Ovary (tissue), 9 donors: ENCODE measurements around the gene GABBR1. TPM values are rescaled to one million over a fixed set of nuclear protein-coding genes. Genes with fewer than 3 reads are reported as not detected.
A peak's percentile ranks its signal among the peaks of the same experiment; 100 is the strongest.

Source experiments
- DNase-seq, 5 donors: peaks; one replicate each; pipeline ENCODE4 v3.0.0-alpha.2; 2019 to 2020
- H3K27ac ChIP-seq, 2 donors: fragments of 200-600 bp; one replicate each; pipeline versions ENCODE4 v1.5.1 to v1.8.0; 2019 to 2022
- H3K27me3 ChIP-seq: fragments of 200-600 bp; one replicate; pipeline ENCODE4 v1.8.0; 2022
- H3K36me3 ChIP-seq: fragments of 200-600 bp; sonication (generic); one replicate; pipeline ENCODE4 v1.5.1; 2019
- H3K4me1 ChIP-seq: one replicate; pipeline ENCODE4 v1.8.1; 2013; ENCODE audit warnings: mild to moderate bottlenecking, moderate library complexity; ENCODE audit not compliant: insufficient read depth
- H3K4me3 ChIP-seq: fragments of 200-600 bp; sonication (generic); one replicate; pipeline ENCODE4 v1.5.1; 2017
- H3K9me3 ChIP-seq, 2 donors: fragments of 200-600 bp in 1 of 2; sonication (generic) in 1 of 2; one replicate each; pipeline versions ENCODE4 v1.5.1 to v1.8.1; 2013 to 2019; ENCODE audit warnings: mild to moderate bottlenecking in 1 of 2, moderate library complexity in 1 of 2
- CTCF ChIP-seq, 3 donors: fragments of 450-650 bp in 2 of 3; fragments of 200-600 bp in 1 of 3; IDR thresholded peaks; one replicate each; pipeline versions ENCODE4 v1.5.1 to v1.8.0; 2016 to 2022; ENCODE audit warnings: antibody characterized with exemption in 3 of 3, mild to moderate bottlenecking in 1 of 3
- EP300 ChIP-seq: sonication (generic); formaldehyde crosslinking; IDR thresholded peaks from one replicate; pipeline ENCODE4 v1.6.1; 2017; ENCODE audit warnings: antibody characterized with exemption
- POLR2A ChIP-seq: fragments of 450-650 bp; IDR thresholded peaks from one replicate; pipeline ENCODE4 v1.6.1; 2017; ENCODE audit warnings: antibody characterized with exemption, mild to moderate bottlenecking, moderate library complexity
- WGBS, 3 donors: extraction: QIAGEN DNeasy Blood & Tissue Kit in 1 of 3; methylation state at CpG; one replicate each; pipeline versions ENCODE4 v1.1.5 to v1.1.7; 2013 to 2017; 5-methylcytosine and 5-hydroxymethylcytosine counted together
- intact Hi-C, 4 donors: fragments of 100-400 bp; cut with DNase I; formaldehyde crosslinking; loops; one replicate each; pipeline versions ENCODE4 v1.11.0 to v1.15.1; 2022 to 2023
- polyA plus RNA-seq, 2 donors: library from polyadenylated mRNA; stranded (reverse); fragments of 200-250 nt in 1 of 2; fragments of 350-450 nt in 1 of 2; fragmentation: Illumina TruSeq in 1 of 2; extraction: RNeasy Lipid Tissue Mini Kit (QIAGEN cat#74804) in 1 of 2; gene quantifications; one replicate each; pipeline ENCODE4 v1.2.3, GENCODE V29; 2013 to 2014
- total RNA-seq, 7 donors: library from RNA; depleted of rRNA in 2 of 7; stranded (reverse); fragments of >200 nt in 2 of 7; fragmentation: NEBNext Ultra II Directional in 3 of 7; extraction: Animal tissue kit (Norgen Biotek cat#: 25700) in 3 of 7; gene quantifications; one replicate each; pipeline versions ENCODE4 v1.1.0 to v1.2.4, GENCODE V29; 2016 to 2023
- donor health status: DM: no; HTN: no; CAD: no; lungs with moderate emphysema.
- donor health status: DM: no; HTN: no; CAD: no.
- donor health status: Bipolar disorder and iron deficiency.
- donor health status: DM: yes; HTN: yes; CAD: no.
- donor health status: DM: no; HTN: no; CAD: no.
- donor health status: DM: yes; HTN: yes; CAD: no.

Gene GABBR1
- total and polyA plus RNA-seq, 9 donors, result 23.0 to 80.0 (median 48.5) TPM

DNA sequence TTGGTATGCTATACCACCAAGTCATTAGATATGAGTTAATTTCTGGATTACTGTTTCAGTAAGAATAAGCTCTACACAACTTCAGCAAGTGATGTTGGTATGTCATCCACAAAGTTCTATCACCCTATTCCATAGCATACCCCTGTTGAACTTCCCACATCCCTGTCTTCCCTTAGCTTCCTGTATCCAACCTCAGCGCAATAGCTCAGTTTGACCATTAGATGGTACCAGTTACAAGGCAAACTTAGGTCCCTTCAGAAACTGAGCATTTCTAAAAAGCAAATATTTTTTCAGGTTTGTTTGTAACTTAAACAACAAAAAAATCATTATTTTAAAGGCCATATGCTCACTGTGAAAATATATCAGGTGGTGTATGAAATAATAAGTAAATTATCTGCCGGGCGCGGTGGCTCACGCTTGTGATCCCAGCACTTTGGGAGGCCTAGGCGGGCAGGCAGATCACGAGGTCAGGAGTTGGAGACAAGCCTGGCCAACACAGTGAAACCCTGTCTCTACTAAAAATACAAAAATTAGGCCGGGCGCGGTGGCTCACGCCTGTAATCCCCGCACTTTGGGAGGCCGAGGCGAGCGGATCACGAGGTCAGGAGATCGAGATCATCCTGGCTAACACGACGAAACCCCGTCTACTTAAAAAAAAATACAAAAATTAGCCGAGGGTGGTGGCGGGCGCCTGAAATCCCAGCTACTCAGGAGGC is 15.1 kb upstream of the GABBR1 start:
- intact Hi-C loops, result no loop called here
- TF ChIP-seq POLR2A, result no peak
- TF ChIP-seq CTCF (IDR thresholded peaks at IDR 0.05), result no peak
- TF ChIP-seq EP300, result no peak
- WGBS, 3 donors, result 86 to 90% (median 88%) methylated on average over 23 of the region's 23 CpGs
- no peak overlapping the region for H3K4me3 ChIP-seq
- H3K36me3 ChIP-seq, result no peaks in the 10 kb centered on the region
- DNase-seq, result no peak
- no peaks in the 10 kb centered on the region for H3K4me1 ChIP-seq
- no peak overlapping the region for H3K27ac ChIP-seq
- H3K9me3 ChIP-seq, result no peaks in the 10 kb centered on the region
- no peaks in the 10 kb centered on the region for H3K27me3 ChIP-seq

DNA sequence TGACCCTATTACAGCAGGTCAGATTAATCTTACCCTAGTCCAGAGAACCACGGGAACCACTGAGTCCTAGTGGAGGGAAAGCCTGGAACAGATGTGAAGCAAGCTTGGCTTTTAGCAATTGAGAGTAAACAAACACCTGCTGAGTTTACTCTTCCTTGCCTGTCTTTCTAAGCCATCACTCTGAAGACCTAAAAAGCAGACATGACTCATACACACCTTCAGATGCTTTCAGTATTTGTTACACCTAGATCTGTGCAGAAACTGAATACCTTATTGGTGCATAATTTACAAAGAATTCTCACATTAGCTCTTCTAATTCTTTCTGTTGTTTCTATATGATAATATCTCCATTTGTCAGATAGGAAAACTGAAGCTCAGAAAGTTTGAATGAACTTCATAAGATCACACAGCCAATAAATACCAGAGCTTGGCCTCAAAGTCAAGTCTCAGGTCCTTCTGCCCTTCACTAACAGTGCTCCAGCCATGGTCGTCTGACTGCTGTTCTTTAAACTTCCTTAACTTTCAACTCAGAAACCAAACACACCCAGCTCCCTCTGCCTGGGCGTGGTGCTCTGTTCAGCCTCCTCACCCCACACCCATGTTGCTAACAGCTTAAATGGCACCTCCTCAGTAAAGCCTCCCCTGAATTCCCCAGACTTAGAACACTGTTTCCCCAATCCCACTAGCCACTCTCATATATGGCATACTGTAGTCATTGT is 8.6 kb upstream of the GABBR1 start:
- Histone ChIP-seq H3K27me3 (no peaks in the 10 kb centered on the region), H3K4me3 (no peak overlapping the region), H3K27ac (no peak overlapping the region), H3K9me3 (no peaks in the 10 kb centered on the region), H3K36me3 (no peaks in the 10 kb centered on the region), H3K4me1 (no peaks in the 10 kb centered on the region)
- intact Hi-C loops, result no loop called here
- TF ChIP-seq CTCF (IDR thresholded peaks at IDR 0.05) (no peak), EP300 (no peak), POLR2A (no peak)
- DNase-seq, result no peak
- WGBS, 3 donors, result 30 to 42% (median 39%) methylated on average over 3 of the region's 3 CpGs

DNA sequence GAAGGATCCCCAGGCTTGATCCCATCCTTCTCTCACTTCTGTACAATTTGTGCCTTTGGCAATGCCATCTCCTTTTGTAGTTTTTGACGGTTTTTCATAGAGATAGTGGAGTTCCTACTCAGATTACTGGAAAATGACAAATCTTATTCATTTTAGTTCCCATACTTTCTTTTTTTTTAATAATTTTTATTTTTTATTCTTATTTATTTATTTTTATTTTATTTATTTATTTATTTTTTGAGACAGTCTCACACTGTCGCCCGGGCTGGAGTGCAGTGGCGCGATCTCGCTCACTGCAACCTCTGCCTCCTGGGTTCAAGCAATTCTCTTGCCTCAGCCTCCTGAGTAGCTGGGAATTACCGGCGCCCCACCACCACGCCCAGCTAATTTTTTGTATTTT is 4.3 kb upstream of the GABBR1 start:
- no peaks in the 10 kb centered on the region for H3K36me3 ChIP-seq
- no peak for DNase-seq
- no peak overlapping the region for H3K27ac ChIP-seq
- H3K27me3 ChIP-seq, result no peaks in the 10 kb centered on the region
- no peaks in the 10 kb centered on the region for H3K9me3 ChIP-seq
- TF ChIP-seq EP300, result no peak
- no peak for TF ChIP-seq CTCF (IDR thresholded peaks at IDR 0.05)
- no peak for TF ChIP-seq POLR2A
- intact Hi-C loops, result no loop called here
- H3K4me1 ChIP-seq, result no peaks in the 10 kb centered on the region
- WGBS, 3 donors, result 85 to 94% (median 88%) methylated on average over 9 of the region's 9 CpGs
- no peak overlapping the region for H3K4me3 ChIP-seq

- TF ChIP-seq POLR2A (no peak), EP300 (no peak), CTCF (IDR thresholded peaks at IDR 0.05) (no peak)
- Histone ChIP-seq H3K27me3 (no peaks in the 10 kb centered on the region), H3K27ac (peak overlapping the region in 1 of 2 donors; percentile 43), H3K9me3 (no peaks in the 10 kb centered on the region), H3K36me3 (no peaks in the 10 kb centered on the region), H3K4me1 (peaks cover 11% of the 10 kb centered on the region), H3K4me3 (peak overlapping the region; percentile 79)
- intact Hi-C loops, result no loop called here
- 0 to 1% (median 0%) methylated on average over 9 of the region's 9 CpGs for WGBS, 3 donors
- no peak for DNase-seq
Measured at GRCh38 chr6:29633534-29633905, 537 bp upstream of the GABBR1 start.
